T-helper 9 cell (primary cell): ENCODE results near the gene PSMG3.
A peak's percentile ranks its signal among the peaks of the same experiment; 100 is the strongest.

ENCODE experiments used
- DNase-seq: peaks from one replicate; pipeline ENCODE4 v3.0.0-alpha.2; 2020
- total RNA-seq, 2 donors: gene quantifications; one replicate each; lab custom pipeline; 2026; lab: John Stamatoyannopoulos, UW

PSMG3 gene, protein sequence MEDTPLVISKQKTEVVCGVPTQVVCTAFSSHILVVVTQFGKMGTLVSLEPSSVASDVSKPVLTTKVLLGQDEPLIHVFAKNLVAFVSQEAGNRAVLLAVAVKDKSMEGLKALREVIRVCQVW
- 21.0 to 29.6 reads per million in 2 donors for total RNA-seq

DNA sequence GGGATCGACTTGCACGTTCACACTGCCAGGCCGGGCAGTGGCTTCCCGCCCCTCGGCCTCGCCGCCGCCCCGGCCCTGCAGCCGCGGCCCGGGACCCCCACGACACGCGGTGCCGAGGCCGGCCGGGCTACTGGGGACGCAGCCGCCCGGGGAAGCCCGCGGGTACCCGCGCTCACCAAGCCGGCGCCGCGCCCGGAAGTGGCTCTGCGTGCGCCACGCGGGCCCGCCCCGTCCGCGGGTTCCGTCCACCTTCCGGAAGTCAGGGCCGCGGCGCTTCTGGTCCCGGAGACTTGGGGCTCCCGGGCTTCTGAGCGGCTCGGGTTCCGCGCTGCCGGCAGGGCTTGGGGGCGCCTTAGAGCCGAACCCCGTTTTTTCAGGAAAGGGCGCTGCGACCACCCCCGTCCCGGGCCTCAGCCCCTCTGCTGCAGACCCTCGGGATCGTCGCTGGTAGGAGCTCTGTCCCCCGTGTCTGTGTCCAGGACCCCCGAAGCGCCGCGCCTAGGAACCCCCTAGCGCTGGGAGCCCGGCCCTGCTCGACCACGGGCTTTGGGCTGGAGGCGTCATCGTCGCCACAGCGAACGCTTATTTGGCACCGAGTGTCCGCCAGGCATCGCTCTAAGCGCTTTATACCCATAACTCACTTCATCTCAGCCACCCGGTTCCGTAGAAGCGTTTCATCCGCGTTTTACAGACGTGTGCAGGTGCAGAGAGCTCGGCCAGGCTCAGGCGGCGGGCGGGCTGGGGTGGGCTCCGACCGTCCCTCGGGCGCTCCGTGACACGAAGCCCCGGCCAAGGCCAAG is at the start of gene PSMG3:
TSS of gene PSMG3 (minus strand) at position 200 of the 800 bp plus-strand sequence. CDS start 693 bp downstream, outside the sequence.
- peak; percentile 73 for DNase-seq

DNA sequence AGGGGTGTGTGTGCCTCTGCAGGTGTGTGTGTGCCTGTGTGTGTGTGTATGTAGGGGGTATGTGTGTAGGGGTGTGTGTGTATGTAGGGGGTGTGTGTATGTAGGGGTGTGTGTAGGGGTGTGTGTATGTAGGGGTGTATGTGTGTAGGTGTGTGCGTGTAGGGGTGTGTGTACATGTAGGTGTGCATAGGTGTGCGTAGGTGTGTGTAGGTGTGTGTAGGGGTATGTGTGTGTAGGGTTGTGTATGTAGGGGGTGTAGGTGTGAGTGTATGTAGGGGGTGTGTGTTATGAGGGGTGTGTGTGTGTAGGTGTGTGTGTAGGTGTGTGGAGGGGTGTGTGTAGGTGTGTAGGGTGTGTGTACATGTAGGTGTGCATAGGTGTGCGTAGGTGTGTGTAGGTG is 48.6 kb upstream of the PSMG3 start:
- DNase-seq = no peak

DNA sequence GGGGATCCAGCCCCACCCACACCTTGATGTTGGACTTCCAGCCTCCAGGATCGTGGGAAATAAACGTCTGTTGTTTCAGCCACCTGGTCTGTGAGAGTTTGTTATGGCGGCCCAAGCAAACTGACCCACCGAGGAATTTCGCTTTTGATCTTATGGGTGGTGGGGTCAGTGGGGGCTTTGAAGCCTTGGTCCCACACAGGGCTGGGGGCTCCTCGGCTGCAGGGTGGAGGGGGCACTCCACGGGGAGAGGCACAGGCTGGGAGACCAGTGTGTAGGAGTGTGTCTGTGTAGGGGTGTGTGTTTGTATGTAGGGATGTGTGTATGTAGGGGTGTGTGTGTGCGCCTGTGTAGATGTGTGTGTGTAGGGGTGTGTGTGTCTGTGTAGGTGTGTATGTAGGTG is 48.1 kb upstream of the PSMG3 start:
- DNase-seq = no peak

DNA sequence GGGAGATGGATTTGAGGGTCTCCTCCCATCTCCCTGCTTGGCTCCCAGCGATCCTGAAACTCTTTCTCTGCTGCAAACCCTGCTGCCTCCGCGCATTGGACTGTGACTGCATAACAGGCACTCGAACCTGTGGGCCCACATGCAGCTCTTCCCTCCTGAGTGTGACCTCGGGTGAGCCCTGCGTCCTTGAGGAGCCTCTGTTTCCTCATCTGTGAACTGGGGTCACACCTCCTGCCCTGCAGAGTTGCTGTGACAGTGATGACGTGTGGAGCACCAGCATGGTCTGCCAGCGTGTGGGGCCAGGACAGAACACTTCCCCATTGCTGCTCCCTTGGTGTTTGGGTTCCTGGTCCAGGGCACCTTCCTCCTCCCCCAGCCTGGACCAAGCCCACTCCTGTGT is 46.9 kb upstream of the PSMG3 start:
- no peak for DNase-seq

DNA sequence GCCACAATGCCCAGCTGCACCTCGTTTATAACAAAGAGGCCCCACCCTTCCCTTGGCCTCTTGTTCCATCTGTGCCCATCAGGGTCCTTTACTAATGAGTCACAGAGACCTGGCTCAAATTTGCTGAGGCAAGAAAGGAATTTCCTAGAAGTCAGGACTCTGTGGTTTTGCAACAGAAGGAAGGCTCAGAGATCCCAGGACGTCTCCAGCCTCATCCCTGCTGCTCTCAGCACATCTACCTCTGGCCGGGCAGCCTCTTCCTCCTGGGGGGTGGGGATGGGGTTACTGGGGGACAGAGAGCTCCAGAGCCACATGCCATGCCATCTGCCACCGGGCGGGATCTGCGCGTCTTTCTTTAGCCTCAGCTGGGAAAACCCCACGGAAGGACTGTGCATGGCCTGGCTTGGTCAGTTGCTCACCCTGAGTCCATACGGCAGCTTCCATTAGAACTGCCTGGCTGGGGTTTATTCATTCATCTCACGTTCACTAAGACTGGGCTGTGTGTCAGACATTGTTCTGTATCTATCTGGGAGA is 41.9 kb upstream of the PSMG3 start:
- DNase-seq = no peak

DNA sequence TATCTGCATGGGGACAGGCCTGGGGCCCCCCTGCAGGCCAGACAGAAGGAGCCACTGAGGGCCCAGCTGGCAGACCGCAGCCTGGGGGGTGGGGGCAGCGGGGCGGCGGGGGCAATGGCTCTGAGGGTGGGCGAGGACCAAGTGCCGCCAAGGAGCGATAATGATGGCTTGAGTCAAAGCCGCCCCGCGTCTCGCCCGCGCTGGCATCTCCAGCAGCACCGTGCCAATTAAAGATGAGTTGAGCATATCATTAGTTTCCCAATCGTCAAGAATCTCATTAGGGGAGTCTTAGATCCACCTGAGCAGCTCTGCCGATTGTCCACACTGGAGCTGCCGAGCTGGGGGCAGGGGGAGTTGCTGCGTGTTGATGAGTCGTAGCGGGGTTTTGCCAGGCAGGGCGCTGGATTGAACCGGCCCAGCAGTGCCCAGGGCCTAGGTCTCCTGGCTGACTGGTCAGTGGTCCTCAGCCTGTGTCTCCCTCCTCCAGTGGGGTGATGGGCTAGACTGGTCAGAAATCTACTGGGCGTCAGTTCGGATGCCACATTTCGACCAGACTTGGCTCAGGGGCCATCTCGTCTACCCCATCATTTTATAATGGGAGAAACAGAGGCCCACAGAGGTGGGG is 41.0 kb upstream of the PSMG3 start:
- DNase-seq = no peak

DNA sequence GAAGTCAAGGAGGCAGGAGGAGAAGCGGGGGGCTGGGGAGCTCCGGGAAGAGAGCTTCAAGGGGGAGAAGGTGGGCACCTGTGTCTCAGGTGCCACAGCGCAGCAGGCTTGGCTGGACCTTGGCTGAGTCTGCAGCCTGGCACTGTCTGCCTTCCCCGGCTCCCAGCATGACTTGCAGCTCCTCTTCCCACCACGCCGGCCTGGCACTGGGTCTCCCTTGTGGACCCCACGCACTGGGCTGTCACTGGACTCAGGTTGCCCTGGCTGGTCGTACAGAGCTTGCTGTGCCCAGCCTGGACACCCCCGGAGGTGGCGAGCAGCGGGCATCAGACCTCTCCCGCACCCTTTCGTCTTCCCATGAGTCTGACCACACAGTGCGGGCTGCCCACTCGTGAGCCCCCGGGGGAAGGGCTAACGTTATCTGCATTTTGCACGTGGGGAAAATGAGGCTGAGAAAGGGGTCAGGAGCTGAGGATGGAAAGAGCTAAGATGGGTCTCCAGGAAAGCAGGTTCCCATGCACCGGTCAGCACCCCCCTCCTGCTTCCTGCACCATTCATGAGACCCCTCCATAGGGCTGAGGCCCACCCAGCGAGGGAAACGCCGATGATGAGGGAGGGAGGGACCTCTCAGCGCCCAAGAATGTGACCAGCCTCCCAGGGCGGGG is 40.3 kb upstream of the PSMG3 start:
- DNase-seq = no peak

DNA sequence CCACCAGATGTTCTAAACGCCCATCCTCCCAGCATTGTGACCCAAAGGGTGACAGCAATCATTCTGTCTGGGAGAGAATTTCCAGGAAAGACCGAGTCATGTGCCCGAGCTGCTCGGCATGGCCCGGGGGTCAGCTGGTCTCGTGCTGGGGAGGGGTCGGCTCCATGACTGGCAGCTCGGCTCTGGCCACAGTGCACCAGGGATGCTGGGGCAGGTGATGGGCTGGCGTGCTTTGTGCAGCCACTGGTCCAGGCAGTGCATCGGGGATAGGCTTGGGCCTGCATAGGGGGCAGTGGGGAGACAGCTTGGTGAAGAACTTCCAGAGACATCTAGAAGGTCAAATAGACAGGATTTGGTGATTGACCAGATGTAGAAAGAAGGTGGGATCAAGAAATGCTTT is 39.2 kb upstream of the PSMG3 start:
- DNase-seq = no peak

DNA sequence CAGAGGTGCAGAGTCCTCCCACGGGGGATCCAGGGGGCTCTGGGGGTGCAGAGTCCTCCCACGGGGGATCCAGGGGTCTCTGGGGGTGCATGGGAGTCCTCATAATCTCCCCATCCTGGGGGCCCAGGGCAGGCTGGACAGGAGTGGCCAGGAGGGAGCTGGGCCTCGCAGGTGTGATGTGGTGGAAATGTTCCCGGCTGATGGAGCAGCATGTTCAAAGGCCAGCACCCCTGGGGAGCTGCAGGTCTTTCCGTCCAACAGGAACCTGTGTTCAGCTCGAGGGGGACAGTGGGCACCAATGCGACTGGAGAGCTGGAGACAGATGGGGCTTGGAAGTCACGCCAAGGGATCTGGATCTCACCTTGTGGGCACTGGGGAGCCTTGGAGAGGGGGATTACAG is 38.5 kb upstream of the PSMG3 start:
- DNase-seq = no peak

DNA sequence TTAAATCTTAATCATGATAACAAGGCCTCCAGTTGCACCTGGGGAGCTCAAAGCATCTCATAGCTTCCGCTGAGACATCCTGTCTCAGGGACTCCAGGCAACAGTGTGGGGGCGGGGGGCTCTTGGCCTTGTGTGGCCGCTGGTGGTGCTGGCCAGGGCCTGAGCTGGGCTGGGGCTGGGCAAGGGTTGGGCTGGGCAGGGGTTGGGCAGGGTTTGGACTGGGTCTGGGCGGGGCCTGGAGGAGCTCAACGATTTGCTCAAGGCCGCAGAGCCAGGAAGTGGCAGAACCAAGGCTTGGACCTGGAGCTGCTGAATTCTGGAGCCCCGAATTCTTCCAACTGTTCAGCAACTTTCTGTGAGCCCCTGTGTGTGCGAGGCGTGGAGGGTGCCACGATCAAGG is 37.9 kb upstream of the PSMG3 start:
- no peak for DNase-seq

DNA sequence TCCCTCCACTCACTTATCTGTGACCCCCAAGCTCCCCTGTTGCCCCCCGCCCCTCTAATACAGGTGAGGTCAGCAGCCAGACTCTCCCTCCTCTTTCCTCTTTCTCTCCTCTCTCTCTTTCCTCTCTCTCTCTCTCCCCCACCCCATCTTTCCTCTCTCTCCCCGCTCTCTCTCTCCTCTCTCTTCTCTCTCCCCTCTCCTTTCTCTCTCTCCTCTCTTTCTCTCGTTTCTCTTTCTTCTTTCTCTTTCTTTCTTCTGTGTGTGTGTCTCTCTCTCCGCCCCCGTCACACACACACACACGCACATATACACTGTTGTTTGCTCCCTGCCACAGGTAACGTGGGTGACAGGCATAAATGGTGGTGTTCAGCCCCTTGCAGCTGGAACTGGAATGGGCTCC is 37.2 kb upstream of the PSMG3 start:
- DNase-seq = no peak

DNA sequence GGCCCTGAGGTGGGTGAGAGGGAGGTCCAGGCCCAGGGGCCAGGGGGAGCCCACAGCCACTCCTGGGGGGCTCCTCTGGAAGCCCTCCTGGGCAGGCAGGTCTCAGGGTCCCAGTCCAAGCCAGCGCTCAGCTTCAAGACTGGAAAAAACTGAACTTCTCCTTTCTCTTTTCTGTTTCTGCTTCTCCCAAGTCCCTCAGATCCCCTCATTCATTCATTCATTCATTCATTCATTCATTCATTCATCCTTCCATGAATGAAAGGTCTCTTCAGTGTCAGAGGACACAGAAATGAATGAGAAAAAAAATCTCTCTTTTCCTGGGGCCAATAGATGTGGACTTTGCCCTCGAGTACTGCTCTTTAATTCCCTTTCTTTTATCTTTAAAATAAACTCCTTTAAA is 34.6 kb upstream of the PSMG3 start:
- no peak for DNase-seq

DNA sequence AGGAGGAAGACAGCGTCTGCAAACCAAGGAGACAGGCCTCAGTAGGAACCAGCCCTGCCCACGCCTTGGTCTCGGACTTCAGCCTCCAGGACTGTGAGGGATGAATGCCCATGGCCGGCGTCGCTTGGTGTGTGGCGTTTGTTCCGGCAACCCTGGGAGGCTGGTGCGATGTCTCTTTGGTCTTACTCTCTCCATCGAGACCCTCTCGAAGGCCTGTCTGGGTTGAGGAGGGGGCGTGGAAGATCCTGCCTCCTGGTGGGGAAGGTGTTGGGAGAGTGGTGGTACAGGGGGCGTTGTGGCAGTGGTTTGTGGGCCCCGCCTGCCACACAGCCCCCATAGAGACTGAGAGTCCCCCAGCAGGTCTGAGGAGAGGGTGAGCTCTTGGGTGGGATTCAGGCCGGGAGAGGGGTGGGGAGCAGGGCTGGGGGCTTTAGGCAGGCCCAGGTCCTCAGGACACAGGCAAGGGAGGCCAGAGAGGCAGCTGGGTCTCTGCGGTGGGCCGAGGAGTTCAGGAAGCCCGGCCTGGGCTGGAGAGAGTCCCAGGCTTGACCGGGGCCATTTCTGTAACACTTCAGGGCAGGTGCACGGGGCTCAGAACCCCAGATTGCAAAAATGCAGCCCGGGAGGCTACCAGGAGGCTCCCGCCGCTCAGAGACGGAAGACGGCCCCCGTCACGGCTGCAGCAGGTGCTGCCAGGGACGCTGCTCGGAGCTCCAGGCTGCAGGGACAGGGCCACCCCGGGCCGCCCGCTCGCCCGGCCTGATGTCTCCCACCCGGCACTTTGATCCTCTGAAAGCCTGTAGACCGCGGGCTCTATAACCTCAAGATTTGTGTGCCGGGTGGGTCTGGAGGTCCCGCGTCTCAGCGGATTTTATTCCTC is 33.8 kb upstream of the PSMG3 start:
- DNase-seq = no peak

DNA sequence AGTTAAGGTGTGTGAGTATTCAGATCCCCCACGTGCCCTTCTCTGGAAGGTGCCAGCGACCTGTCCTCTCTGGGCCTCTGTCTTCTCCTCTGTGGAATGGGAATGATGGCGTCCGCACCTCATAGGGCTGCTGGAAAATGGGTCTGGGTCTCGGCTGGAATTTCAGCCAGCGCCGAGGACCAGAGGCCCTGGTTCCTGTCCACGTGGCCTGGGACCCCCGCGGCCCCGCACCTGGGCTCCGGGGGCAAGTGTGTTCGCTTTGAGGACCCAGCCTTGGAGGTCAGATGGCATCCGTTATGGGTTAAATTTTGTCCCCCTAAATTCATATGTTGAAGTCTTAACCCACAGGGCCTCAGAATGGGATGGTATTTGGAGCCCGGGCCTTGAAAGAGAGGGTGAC is 32.6 kb upstream of the PSMG3 start:
- no peak for DNase-seq

DNA sequence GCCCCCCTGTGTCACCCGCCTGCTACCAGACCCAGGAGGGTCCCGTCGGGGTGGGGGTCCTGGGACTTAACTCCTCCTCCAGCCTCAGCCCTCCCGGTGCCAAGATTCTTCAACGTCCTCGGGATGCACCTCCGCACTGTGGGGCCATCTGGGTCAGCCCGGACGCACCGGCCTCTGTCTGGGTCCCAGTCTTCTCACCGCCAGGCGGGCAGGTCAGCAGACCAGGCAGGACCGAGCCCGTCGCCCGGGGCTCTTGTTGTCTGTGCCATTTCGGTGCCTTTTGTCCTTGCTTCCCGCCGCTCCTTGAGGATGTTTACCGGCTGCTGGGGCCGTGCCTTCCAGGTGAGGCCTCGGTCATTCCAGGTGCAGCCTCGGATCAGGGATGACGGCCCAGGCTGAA is 32.1 kb upstream of the PSMG3 start:
- DNase-seq = no peak

DNA sequence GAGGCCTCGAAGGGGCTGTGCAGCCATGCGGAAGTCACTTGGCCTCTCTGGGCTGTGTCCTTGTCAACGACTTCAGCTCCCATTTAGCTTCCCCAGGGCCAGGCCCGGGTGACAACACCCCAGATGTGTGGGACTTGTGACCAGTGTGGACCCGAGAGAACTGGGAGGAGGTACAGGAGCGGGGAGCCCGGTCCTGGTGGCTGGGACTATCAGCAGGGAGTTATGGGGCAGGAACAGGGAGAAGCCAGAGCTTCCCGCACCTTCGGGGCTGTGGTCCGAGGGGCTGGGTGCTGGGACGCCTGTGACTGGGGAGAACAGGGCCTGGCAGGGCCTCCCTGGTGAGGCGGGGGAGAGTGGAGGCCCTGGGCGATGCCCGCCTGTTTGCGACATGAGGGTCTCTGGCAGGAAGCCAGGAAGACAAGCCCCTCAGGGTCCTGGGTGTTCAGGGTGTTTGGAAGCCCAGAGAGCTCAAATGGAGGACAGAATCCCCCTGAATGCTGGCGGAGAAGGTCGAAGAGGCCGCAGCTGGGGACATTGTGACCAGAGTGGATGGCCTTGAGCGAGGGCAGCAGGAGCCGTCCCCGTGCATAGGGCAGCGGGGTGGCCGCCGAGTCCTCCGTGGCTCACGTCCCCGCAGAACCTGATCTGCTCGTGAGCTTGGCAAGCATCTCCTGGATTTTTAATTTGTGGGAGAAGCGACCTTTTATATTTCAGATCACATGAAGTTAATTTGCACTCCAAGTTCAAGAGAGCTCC is 30.0 kb upstream of the PSMG3 start:
- no peak for DNase-seq

DNA sequence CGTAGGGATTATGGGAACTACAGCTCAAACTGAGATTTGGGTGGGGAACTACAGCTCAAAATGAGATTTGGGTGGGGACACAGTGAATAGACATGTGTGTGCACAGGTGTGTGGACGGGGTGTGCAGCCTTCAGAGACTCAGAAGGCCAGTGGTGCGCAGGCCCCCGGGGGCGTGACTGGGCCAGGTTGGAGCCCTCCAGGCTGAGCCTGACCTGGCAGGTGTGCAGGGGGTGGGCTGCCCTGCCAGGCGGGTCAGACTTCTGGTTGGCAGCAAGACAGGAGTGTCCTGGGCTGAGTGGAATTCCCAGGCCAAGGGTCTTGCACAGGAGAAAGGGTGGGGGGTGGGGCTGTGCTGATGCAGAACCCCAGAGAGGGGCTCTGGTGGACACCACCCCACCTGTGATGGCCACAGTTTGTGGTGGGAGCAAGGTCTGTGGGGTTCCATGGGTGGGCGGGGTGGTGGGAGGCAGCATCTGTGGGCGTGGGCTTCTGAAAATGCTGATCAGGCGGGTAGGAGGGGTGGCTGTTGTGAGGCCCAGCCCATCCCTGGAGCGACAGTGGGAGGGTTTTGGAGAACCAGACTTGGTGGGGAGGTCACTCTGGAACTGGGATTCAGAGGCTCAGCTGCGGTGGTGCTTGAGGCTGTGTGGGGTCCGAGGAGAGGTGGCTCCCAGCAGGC is 29.3 kb upstream of the PSMG3 start:
- no peak for DNase-seq

DNA sequence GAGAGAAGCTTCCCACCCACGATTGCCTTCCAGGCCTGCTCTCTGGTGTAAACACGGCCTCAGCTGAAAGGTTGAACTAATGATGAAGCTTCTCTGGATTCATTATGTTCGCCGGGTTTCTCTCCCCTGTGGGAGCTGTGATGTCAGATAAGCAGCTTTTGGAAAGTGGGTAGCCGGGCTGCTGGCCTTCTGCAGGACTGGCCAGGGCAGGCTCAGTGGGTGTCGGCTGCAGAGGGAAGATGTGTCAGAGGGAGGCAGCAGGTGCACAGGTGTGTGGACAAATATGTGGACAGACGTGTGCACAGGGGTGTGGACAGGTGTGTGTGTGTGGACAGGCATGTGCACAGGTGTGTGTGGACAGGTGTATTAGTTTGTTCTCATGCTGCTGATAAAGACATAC is 28.5 kb upstream of the PSMG3 start:
- no peak for DNase-seq

DNA sequence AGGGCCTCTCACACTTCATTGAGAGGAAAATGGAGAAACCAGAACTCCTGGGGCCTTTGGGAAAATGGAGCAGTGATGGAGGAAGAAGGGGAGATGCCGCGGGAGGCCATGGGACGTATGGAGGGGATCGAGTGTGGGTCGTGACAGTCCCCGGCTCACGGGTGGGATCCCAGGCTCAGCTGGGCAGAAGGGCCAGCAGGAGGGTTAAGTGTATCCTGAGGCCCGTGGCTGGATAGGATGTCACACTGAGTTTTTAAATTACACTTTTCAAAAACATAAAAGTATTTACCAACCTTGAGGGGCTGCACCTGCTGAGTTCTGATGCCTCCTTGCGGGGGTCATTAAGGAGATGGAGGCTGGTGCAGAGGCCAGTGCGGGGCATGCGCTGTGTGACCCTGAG is 28.0 kb upstream of the PSMG3 start:
- no peak for DNase-seq

DNA sequence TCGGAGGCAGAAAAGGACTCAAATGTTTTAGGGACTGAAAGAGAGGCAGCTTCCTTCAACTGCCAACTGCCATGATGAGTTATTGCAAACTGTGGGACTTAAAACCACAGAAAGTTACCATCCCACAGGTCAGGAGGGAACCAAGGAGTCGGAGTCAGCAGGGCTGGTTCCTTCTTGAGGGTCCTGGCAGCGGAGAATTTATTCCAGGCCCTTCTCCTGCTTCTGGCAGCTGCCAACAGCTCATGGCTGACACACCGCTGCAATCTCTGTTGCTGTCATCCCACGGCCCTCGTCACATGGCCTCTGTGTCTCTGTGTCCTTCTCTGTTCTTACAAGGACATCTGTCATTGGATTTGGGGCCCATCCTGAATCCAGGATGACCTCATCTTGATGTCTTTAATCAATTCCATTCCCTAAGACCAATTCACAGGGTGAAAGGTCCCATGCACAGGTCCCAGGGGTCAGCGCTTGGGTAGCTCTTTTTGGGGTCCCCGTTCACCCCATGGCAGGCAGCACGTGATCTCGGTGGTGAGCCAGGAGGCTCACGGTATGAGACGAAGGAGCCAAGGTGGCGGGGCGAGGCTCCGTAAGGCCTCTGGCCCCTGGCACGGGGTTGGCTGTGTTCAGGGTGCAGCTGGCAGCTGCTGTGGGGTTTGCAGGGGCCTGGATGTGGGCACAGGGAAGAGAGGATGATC is 27.4 kb upstream of the PSMG3 start:
- no peak for DNase-seq
